ENCODE results near the gene CTSF.
A peak's percentile ranks its signal among the peaks of the same experiment; 100 is the strongest.
"Not testable (repeated sequence)": the region's sequence is repeated elsewhere in the genome, so short reads cannot be mapped to it uniquely, and the experiment has no call there.

CTSF gene

DNA sequence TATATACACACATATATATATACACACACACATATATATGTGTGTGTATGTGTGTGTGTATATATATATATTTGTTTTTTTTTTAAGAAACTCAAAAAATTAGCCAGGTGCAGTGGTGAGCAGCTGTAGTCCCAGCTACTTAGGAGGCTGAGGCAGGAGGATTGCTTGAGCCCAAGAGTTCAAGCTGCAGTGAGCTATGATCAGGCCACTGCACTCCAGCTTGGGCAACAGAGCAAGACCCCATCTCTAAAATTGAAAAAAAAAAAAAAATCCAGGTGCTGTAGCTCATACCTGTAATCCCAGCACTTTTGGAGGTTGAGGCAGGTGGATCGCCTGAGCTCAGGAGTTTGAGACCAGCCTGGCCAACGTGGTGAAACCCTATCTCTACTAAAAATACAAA, 20.9 kb upstream of the CTSF start:
- DNase-seq, result not testable (repeated sequence)

DNA sequence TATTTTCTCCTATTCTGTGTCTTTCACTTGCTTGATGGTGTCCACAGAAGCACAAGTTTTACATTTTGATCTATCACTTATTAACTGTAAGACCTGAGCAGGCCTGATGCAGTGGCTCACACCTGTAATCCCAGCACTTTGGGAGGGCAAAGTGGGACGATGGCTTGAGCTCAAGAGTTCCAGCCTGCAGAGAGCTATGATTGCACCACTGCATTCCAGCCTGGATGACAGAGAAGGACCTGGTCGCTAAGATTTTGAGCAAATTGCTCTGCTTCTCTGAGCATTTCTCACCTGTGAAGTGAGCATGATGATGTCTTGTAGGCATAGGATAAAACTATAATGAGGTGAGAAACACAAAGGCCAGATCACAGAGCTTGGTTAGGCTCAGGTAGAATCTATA, 17.7 kb upstream of the CTSF start:
- DNase-seq, result no peak

DNA sequence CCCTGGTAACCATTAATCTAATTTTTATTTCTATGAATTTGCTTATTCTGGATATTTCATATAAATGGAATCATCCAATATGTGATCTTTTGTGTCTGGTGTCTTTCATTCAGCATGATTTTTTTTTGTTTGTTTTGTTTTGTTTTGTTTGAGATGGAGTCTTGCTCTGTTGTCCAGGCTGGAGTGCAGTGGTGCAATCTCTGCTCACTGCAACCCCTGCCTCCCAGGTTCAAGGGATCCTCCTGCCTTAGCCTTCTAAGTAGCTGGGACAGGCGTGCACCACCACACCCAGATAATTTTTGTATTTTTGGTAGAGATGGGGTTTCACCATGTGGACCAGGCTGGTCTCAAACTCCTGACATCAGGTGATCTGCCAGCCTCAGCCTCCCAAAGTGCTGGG, 17.0 kb upstream of the CTSF start:
- DNase-seq, result not testable (repeated sequence)

DNA sequence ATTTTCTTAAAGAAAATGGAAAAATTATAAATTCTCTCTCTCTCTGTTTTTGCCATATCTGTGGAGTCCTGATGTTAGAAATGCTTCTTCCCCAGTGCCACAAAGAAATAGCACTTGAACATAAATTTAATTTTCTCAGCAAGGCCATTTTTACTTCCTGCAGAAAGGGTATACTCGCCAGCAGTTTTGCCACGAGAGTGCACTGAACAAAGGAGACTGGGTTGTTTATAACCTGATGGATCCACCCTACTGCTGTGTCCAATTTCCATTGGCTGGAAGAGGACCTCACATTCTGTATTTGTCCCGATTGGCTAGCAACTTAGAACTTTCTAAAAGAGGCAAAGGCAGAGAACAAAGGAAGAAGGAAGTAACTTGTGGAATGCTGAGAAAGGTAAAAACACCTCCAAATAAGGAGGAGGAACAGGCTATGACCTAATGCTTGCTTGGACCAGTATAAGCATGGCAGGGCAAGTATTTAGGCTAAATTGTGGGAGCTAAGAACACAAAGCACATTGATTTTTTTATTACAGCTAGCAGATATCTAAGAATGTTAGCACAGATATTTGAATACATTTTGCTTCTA, 14.2 kb upstream of the CTSF start:
- not testable (repeated sequence) for DNase-seq

DNA sequence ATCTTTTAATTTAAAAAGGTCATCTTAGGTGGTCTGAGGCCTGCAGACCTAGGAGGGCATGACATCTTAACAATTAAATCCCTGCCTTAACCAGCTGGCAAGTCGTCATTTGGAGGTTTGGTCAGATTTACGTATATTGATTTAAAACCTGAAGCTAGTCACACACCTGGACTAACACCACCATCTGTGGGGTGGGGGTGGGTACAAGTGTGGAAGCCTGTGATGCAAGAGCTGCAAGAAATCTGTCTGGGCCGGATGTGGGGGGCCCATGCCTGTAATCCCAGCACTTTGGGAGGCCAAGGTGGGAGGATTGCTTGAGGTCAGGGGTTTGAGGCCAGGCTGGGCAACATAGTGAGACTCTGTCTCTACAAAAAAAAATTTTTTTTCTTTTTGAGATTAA, 12.9 kb upstream of the CTSF start:
- no peak for DNase-seq

DNA sequence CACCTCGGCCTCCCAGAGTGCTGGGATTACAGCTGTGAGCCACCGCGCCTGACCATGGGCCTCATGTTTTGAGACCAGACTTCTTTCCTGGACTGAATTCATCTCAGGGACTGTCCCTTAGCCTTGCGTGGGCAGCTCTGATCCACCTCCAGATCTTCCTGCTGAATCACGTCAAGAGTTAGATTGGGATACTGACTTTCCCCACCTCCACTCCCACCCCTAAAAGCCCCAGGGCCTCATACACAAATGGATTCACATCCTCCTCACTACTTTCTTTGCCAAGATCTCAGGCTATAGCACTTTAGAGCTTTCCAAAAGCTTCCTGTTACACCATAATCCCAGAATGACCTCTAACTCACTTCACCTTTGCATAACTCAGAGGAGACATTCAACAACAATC, 12.4 kb upstream of the CTSF start:
- DNase-seq, result no peak

DNA sequence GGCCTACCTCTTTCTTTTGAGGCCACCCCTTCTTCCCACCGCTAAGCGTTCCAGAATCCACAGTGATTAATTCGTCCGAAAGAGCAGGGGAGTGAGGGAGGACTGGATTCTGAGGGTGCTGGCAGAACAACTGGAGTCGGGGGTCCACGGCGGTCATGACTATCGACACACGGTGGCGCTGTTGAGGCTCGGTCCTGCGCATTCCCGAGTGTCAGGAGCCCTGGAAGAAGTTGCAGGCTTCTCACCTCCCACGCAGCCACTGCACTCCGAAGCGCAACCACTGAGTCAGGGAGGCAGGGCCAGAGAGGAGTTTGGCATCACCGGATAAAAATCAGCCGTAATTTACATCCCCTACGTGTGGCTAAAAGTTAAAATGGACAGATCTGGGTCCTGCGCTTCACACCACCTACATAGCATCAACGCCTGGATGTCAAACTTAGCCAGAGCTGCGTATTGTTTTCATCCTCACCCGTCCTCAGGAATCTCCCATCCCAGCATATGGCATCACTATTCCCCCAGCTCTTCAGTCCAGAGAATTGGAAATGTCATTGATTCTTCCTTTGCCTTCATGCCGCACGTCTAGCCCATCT, 10.7 kb upstream of the CTSF start:
- peak; percentile 24 for DNase-seq

DNA sequence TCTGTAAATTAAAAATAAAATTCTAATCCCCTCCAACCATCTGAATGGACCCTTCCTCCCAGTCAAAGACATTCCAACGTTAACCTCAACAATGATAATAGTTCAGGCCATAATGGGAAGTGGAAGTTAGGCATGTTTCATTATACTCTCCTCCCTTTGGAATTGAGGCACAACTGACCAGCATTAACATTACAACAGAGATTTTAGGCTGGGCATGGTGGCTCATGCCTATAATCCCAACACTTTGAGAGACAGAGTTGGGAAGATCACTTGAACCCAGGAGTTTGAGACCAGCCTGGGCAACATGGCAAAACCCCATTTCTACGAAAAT, 2.4 kb upstream of the CTSF start:
- DNase-seq, result no peak

DNA sequence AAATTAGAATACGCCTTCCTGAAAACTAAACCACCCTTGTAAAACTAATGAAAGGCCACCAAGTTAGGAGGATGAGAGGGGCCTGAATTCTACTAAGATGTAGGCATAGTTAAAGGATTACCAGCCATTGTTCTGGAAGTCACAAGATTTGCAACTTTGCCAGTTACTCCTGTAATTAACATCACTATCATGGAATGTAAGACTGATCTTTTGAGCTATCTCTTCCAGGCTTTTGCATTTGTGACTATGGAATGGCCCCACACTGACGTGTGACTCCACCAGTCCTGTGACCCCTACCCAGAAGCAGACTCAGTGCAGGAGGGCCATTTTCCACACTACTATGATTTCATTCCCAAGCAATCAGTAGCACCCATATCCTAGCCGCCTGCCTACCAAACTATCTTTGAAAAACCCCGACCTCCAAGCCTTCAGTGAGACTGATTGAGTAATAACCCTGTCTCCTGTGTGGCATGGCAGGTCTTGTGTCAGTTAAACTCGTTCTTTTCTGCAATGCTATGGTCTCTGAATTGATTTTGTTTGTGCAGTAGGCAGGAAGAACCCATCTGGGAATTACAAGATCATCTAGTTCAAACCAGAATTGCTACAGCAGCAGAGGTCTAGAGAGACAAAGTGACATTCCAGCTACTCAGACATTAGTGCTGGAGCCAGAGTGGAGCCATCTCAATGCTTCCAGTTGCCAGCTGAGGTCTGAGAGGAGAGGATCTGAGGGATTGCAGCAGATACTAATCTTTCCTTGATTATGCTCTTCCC, 1.9 kb upstream of the CTSF start:
- DNase-seq, result no peak

DNA sequence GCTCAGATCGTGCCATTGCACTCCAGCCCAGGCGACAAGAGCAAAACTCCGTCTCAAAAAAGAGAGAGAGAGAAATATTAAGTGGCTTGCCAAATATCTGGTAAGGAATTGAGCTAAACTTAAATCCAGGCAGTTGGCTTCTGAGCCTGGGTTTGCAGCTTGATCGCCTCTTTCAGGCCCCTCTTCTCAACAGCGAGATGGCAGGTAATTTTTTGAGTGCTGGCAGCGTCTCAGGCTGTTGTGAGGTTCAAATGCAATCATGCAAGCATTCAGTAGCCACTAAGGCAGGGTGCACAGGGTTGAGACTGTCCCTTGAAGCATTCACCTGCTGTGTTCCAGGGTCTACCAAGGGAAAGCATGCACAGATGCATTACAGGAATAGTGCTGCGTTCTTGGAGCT, 670 bp upstream of the CTSF start:
- DNase-seq, result no peak

DNA sequence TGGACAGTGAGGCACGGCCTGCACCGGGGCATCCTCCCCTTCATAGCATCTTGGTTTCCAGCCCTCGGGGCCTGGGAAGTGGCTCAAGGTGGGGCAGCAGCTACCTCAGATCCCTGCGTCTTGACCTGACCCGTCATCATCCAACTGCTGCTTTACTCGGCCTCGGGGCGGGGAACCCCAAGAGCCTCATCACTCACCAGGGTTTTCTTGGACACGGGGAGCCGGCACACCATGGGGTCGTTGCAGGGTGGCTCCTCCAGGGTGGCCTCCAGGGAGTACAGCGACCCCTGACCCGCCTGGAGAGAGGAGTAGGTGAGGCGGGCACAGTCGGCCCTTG, 651 bp downstream of the CTSF start:
- no peak for DNase-seq

DNA sequence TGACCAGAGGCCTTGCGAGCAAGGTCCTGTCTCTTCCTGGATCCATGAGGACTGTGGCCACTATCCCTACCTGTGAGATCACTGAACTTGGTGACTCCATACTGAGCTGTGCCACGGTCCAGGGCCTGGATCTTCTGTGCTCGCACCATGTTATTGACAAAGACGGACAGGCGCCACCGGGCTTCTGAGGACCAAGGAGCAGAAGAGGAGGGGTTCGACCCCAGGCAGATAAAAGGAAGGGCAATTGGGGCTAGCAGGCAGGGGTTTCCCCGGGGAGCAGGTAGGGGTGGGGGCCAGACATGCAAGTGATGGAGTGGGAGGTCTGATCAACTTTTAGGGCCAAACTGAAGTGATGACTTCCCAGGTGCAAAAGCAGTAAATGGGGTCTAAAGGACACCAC, 2.2 kb downstream of the CTSF start:
- DNase-seq, result no peak

DNA sequence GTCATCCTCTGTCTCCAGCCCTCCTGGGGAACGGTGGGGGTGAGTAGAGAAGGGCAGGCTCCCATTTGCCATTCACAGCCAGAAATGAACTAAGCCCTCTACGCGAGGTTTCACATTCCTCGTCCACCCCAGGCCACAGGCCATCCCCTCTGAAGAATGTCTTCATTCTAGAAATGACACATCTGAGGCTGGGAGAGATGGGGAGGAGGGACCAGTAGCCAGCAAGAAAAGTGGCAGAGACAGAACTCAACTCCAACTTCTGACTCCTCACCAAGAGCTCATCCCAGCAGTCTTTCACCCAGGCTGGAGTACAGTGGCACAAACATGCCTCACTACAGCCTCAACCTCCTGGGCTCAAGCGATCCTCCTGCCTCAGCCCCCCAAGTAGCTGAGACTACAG, 3.4 kb downstream of the CTSF start:
- no peak for DNase-seq

DNA sequence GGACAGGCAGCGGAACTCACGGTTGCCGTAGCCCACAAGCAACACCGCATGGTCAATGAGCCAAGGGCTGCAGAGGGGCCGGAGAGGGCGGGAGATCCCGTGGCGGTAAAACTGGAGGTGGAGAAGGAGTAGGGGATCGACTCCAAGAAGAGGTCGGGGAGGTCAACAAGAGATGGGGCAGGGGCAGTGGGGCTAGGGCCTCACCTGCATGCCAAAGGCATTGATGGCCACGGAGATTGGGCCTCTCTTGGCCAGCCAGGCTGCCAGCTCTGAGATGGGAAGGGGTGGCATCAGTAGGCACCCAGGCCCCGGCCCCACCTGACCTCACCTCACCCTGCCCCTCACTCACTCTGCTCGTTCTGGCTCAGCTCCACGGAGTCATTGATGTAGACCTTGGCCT, 3.9 kb downstream of the CTSF start:
- no peak for DNase-seq

DNA sequence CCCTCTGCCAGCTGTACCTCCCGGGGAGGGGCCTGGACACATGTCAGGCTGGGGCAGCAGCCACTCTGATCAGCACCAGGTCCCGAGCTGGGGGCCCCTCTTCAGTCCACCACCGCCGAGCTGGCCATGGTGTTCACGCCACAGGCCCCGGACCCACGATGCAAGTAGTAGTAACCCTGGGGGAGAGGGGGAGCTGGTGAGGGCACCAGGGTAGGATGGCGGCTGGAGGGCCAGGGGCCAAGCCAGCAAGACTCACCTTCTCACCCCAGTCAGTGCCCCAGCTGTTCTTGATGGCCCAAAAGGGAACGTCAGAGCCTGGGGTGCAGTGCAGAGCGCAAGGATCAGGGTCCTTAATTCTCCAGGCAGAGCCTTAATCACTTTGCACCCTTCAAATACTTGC, 4.6 kb downstream of the CTSF start:
- DNase-seq, result no peak

DNA sequence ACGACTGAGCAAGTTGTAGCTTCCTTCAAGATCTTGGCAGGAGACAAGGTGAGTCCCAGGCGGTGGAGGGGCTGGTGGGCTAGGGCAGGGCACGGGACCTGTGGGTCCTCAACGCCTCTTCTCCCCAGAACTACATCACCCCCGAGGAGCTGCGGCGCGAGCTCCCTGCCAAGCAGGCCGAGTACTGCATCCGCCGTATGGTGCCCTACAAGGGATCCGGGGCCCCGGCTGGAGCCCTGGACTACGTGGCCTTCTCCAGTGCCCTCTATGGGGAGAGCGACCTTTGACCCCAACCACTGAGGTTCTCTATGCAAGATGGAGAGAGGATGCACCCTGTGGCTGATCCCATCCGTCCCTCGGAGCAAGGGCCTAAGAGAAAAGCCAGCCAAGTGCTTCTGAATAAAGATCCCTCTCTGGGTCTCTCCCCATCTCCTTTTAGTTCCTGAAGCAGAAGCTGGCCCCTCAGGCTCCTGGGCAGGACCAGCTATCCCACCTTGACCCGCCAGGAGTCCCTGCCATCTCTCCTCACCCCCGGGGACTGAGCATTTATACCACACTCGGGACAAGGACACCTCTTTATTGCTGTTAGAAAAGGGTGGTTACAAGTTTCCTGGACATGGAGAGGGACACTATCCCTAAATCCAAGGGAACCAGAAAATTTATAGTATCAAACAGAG, 5.4 kb downstream of the CTSF start:
- DNase-seq, result no peak

DNA sequence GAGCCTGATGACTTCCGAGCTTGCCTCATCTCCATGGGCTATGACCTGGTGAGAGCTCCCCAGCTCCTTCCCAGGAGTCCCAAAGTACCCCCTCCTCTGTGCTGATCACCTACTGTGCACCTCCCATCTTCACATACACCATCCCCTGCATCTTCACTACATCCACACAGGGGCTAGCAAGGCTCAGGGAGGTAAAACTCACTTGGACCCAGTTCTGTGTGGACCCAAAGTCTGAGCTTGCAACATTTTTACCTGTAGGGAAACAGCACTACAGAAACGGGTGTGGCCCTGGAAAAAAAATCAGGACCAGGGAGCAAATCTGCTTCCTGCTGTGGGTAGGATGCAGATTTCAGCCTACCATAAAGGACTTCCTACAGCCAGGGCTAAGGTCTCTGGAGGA, 6.1 kb downstream of the CTSF start:
- no peak for DNase-seq

DNA sequence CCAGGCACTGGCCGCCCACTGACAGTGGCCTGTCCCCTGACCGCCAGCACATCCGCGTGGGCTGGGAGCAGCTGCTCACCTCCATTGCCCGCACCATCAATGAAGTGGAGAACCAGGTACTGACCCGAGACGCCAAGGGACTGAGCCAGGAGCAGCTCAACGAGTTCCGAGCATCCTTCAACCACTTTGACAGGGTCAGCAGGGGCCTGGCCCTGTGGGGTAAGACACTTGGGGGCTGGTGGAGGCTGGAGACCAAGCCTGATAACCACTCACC, 6.5 kb downstream of the CTSF start:
- DNase-seq, result no peak

DNA sequence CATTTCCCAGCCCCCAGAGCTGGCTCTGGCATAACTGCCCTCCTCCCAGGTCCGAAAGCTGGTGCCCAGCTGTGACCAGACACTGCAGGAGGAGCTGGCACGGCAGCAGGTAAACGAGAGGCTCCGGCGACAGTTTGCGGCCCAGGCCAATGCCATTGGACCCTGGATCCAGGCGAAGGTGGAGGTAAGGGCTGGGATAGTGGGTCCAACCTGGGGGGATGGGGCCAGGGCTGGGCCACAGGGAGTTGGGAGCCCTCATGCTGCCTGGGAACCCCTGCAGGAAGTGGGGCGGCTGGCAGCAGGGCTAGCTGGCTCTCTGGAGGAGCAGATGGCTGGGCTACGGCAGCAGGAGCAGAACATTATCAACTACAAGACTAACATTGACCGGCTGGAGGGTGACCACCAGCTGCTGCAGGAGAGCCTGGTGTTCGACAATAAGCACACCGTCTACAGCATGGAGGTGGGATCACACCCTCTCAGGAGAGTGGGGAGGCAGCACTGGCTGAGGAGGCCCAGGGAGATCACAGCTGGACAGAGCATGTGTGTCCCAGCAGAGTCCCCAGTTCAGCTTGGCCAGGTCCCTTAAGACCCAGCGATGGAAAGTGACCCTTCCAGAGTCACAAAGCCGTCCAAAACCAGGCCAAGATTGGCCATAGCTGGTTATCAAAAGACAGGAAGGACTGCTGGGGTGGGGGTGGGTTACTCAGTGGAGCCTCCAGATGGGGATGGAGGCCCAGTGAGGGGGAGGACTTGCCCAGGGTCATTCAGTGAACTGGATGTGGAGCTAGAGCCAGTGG, 7.0 kb downstream of the CTSF start:
- no peak for DNase-seq

DNA sequence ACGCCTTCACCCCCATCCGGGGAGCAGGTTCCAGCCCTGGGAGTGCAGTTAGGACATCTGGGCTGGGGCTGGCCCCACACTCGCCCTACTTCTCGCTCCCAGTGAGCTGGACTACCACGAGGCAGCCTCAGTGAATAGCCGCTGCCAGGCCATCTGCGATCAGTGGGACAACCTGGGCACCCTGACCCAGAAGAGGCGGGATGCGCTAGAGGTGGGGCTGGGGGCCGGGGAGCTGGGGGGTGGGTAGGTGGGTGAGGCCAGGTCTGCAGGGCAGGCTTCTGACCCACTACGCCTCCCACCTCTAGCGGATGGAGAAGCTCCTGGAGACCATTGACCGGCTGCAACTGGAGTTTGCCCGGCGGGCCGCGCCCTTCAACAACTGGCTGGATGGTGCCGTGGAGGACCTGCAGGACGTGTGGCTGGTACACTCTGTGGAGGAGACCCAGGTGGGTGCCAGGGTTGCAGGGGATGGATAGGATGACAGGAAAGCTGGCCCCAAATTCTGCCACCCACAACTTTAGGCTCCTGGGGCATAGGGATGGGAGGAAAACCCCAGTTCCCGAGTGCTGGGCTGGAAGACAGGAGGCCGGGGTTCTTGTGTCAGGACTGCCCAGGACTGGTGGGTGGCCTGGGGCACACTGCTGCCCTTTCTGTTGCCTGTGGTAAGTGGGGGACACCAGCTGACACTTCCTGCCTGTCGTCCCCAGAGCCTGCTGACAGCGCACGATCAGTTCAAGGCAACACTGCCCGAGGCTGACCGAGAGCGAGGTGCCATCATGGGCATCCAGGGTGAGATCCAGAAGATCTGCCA, 8.3 kb downstream of the CTSF start:
- DNase-seq, result no peak

DNA sequence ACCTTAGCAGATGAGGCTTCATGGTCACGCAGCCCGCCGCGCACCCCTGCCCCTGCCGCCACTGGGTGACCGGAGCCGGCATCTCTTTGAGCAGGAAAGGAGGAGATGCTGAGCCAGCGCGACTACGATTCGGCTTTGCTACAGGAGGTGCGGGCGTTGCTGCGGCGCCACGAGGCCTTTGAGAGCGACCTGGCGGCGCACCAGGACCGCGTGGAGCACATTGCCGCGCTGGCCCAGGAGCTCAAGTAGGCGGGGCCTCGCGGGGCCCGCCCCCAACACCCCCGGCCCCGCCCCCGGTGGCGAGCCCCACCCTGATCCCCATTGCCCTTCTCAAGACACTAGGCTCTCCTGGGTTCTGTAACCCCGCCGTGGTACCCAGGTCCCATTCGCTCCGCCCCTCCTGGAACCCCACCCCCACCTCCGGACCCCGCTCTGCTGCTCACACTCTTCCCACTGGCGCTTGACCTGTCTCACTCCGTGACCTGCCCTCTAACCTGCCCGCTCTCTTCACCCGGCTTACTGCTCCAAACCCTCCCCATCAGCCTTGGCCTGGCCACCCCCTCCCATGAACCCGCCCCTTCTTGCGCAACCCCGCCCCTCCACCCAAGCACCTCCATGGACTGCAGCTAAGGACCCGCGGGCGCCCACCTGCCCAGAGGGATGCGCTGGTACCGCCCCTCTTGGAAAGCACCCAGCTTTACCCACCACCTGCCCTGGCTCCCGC, 9.1 kb downstream of the CTSF start:
- DNase-seq, result no peak

DNA sequence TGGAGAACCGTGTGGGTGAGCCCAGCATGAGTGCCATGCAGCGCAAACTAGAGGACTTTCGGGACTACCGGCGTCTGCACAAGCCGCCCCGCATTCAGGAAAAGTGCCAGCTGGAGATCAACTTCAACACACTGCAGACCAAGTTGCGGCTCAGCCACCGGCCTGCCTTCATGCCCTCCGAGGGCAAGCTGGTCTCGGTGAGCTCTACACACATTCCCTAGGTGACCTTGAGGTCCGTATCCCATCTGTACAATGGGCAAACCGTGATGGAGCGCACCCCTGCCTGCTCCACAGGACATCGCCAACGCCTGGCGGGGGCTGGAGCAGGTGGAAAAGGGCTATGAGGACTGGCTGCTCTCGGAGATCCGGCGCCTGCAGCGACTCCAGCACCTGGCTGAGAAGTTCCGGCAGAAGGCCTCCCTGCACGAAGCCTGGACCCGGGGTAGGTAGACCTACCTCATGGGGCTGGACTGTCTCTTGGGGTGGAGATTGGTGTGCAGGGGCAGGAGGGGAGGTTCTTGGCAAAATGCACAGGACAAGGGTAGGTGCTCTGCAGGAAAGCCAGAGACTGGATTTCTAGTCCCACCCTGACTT, 10.6 kb downstream of the CTSF start:
- no peak for DNase-seq
